Suprapubic skin (tissue), 4 donors: ENCODE results near the gene SUPT20HL1. TPM values are rescaled to one million over a fixed set of nuclear protein-coding genes. Genes with fewer than 3 reads are reported as not detected.

Experiments used
- DNase-seq, 2 donors: peaks; one replicate each; pipeline ENCODE4 v3.0.0-alpha.2; 2019; ENCODE audit warnings: low spot score in 2 of 2
- H3K27ac ChIP-seq: fragments of 200-600 bp; sonication (generic); one replicate; pipeline ENCODE4 v1.5.1; 2019
- H3K27me3 ChIP-seq: fragments of 200-600 bp; sonication (generic); one replicate; pipeline ENCODE4 v1.5.1; 2019
- H3K36me3 ChIP-seq: fragments of 200-600 bp; sonication (generic); one replicate; pipeline ENCODE4 v1.5.1; 2019
- H3K4me1 ChIP-seq: fragments of 200-600 bp; sonication (generic); one replicate; pipeline ENCODE4 v1.5.1; 2019
- H3K4me3 ChIP-seq: fragments of 200-600 bp; sonication (generic); one replicate; pipeline ENCODE4 v1.5.1; 2019; ENCODE audit warnings: mild to moderate bottlenecking
- H3K9me3 ChIP-seq: fragments of 200-600 bp; sonication (generic); one replicate; pipeline ENCODE4 v1.5.1; 2019
- EP300 ChIP-seq: sonication (generic); formaldehyde crosslinking; IDR thresholded peaks from one replicate; pipeline ENCODE4 v1.6.1; 2017; ENCODE audit warnings: antibody characterized with exemption
- POLR2A ChIP-seq, 2 donors: fragments of 450-650 bp; IDR thresholded peaks; one replicate each; pipeline ENCODE4 v1.6.1; 2017; ENCODE audit warnings: antibody characterized with exemption in 2 of 2, mild to moderate bottlenecking in 2 of 2, moderate library complexity in 2 of 2
- POLR2AphosphoS5 ChIP-seq, 3 donors: sonication (generic); formaldehyde crosslinking; IDR thresholded peaks; one replicate each; pipeline ENCODE4 v1.6.1; 2017; ENCODE audit warnings: antibody characterized with exemption in 3 of 3
- WGBS: methylation state at CpG from one replicate; pipeline ENCODE4 v1.1.5; 2018; 5-methylcytosine and 5-hydroxymethylcytosine counted together
- total RNA-seq, 4 donors: library from RNA; depleted of rRNA; stranded (reverse); fragments of >200 nt; gene quantifications; one replicate each; pipeline ENCODE4 v1.1.0, GENCODE V29; 2016
- TF ChIP-seq, protein P1 (sequence below), 2 donors: fragments of 200-600 bp in 1 of 2; fragments of 450-650 bp in 1 of 2; sonication (generic) in 1 of 2; IDR thresholded peaks; one replicate each; pipeline ENCODE4 v1.5.1; 2016 to 2019; ENCODE audit warnings: antibody characterized with exemption in 2 of 2, mild to moderate bottlenecking in 1 of 2, moderate library complexity in 1 of 2

The SUPT20HL1 gene
- total RNA-seq, 4 donors from 2014 or later: not detected

GRCh38 chrX:24317567-24317966 lies 42.9 kb upstream of the SUPT20HL1 start:
- H3K4me3 ChIP-seq: no peak overlapping the region
- H3K36me3 ChIP-seq: no peaks in the 10 kb centered on the region
- no peaks in the 10 kb centered on the region for H3K9me3 ChIP-seq
- 47% methylated on average over 1 of the region's 1 CpG for WGBS
- no peaks in the 10 kb centered on the region for H3K27me3 ChIP-seq
- TF ChIP-seq POLR2AphosphoS5 (IDR thresholded peaks at IDR 0.05): no peak
- no peak for DNase-seq
- no peaks in the 10 kb centered on the region for H3K4me1 ChIP-seq
- H3K27ac ChIP-seq: no peak overlapping the region

DNA sequence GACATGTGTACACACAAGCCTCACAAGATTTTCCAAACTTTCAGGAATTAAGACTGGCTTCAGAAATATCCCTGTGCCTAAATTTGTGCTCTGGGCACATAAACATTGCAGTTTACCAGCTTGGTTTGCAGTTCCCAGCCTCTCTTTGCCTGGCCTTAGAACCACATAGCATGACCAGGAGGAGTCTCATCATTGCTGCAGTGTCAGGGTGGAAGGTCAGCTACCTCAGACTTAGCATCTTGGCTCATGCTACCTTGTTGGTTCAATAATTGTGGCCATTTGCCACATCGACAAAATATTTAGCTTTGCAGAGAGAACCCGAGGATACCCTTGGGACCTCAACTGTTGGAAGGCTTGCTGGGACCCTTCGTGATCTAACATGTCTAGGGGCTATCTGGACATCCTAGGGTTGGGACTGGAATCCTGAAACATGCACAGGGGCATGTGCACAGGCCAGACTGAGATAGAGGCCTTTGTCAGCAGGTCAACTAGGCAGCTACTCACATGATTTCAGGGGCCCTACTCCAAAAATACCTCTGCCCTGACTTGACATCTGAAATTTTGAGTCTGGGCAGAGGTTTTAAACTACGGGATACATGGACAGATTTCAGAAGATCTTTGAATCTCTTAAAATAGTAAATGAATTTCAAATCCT lies 38.6 kb upstream of the SUPT20HL1 start:
- TF ChIP-seq EP300 (no peak), POLR2A (IDR thresholded peaks at IDR 0.05) (no peak), POLR2AphosphoS5 (IDR thresholded peaks at IDR 0.05) (no peak)
- TF ChIP-seq, protein P1, sequence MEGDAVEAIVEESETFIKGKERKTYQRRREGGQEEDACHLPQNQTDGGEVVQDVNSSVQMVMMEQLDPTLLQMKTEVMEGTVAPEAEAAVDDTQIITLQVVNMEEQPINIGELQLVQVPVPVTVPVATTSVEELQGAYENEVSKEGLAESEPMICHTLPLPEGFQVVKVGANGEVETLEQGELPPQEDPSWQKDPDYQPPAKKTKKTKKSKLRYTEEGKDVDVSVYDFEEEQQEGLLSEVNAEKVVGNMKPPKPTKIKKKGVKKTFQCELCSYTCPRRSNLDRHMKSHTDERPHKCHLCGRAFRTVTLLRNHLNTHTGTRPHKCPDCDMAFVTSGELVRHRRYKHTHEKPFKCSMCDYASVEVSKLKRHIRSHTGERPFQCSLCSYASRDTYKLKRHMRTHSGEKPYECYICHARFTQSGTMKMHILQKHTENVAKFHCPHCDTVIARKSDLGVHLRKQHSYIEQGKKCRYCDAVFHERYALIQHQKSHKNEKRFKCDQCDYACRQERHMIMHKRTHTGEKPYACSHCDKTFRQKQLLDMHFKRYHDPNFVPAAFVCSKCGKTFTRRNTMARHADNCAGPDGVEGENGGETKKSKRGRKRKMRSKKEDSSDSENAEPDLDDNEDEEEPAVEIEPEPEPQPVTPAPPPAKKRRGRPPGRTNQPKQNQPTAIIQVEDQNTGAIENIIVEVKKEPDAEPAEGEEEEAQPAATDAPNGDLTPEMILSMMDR (IDR thresholded peaks at IDR 0.05): no peak
- Histone ChIP-seq H3K9me3 (no peaks in the 10 kb centered on the region), H3K4me1 (no peaks in the 10 kb centered on the region), H3K27ac (no peak overlapping the region), H3K36me3 (no peaks in the 10 kb centered on the region), H3K27me3 (no peaks in the 10 kb centered on the region), H3K4me3 (no peak overlapping the region)
- 73% methylated on average over 3 of the region's 4 CpGs for WGBS
- no peak for DNase-seq

DNA sequence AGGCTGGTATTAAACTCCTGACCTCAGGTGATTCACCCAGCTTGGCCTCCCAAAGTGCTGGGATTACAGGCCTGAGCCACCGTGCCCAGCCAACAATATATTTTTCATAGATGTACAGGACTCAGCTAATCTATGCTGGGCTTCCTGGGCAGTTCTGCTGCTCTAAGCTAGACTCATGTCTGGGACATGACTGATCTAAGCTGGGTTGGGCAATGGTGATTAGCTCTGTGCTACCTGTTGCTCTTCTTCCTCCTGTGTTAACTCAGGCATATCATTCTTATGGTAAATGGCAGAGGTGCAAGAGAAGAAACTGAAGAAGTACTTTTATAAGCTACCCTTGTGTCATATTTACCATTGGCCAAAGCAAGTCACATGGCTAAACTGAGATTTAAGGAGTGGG lies 35.2 kb upstream of the SUPT20HL1 start:
- Histone ChIP-seq H3K4me1 (no peaks in the 10 kb centered on the region), H3K27me3 (no peaks in the 10 kb centered on the region), H3K9me3 (no peaks in the 10 kb centered on the region), H3K4me3 (no peak overlapping the region), H3K27ac (no peak overlapping the region), H3K36me3 (no peaks in the 10 kb centered on the region)
- DNase-seq: no peak
- 100% methylated on average over 1 of the region's 1 CpG for WGBS
- TF ChIP-seq, protein P1 (IDR thresholded peaks at IDR 0.05): no peak
- TF ChIP-seq POLR2A (IDR thresholded peaks at IDR 0.05) (no peak), EP300 (no peak), POLR2AphosphoS5 (IDR thresholded peaks at IDR 0.05) (no peak)

- no peaks in the 10 kb centered on the region for H3K36me3 ChIP-seq
- no peak overlapping the region for H3K4me3 ChIP-seq
- H3K27me3 ChIP-seq: no peaks in the 10 kb centered on the region
- H3K9me3 ChIP-seq: no peaks in the 10 kb centered on the region
- 64% methylated on average over 4 of the region's 4 CpGs for WGBS
- H3K4me1 ChIP-seq: no peaks in the 10 kb centered on the region
- no peak for TF ChIP-seq POLR2AphosphoS5 (IDR thresholded peaks at IDR 0.05)
- TF ChIP-seq, protein P1 (IDR thresholded peaks at IDR 0.05): no peak
- no peak for TF ChIP-seq POLR2A (IDR thresholded peaks at IDR 0.05)
- no peak for TF ChIP-seq EP300
- H3K27ac ChIP-seq: no peak overlapping the region
- no peak for DNase-seq
Observed at GRCh38 chrX:24332878-24333277, 27.6 kb upstream of the SUPT20HL1 start.

DNA sequence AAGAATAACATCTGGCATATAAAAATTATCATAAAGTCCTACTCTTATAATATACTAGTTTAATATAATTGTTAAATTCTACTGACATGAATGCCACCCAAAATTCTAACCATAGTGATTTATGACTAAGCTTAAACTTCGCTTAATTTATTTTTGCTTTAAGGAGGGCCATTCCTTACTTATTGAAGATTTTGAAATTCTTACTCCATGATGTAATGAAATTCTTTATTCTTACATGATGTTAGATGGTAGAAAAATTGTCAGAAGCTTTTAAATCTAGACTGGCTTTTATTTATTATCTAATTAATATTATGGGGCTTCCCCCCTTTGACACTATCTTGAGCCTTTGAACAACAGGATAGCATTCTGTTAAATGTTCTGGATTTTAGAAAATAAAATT lies 27.1 kb upstream of the SUPT20HL1 start:
- Histone ChIP-seq H3K4me3 (no peak overlapping the region), H3K9me3 (no peaks in the 10 kb centered on the region), H3K36me3 (no peaks in the 10 kb centered on the region), H3K27me3 (no peaks in the 10 kb centered on the region), H3K27ac (no peak overlapping the region), H3K4me1 (no peaks in the 10 kb centered on the region)
- no peak for DNase-seq
- no peak for TF ChIP-seq POLR2A (IDR thresholded peaks at IDR 0.05)
- TF ChIP-seq POLR2AphosphoS5 (IDR thresholded peaks at IDR 0.05): no peak
- no peak for TF ChIP-seq EP300
- TF ChIP-seq, protein P1 (IDR thresholded peaks at IDR 0.05): no peak
- 63% methylated on average over 1 of the region's 1 CpG for WGBS

- Histone ChIP-seq H3K27me3 (no peaks in the 10 kb centered on the region), H3K27ac (no peak overlapping the region), H3K9me3 (no peaks in the 10 kb centered on the region), H3K4me1 (no peaks in the 10 kb centered on the region), H3K36me3 (no peaks in the 10 kb centered on the region), H3K4me3 (no peak overlapping the region)
- TF ChIP-seq, protein P1 (IDR thresholded peaks at IDR 0.05): no peak
- TF ChIP-seq EP300 (no peak), POLR2A (IDR thresholded peaks at IDR 0.05) (no peak), POLR2AphosphoS5 (IDR thresholded peaks at IDR 0.05) (no peak)
- DNase-seq: no peak
Observed at GRCh38 chrX:24334461-24334860, 26.0 kb upstream of the SUPT20HL1 start.
